HEK293T (cell line): ENCODE data around the gene PYGL.

Experiments
- L3MBTL2 ChIP-seq: fragments of 450-650 bp; conservative IDR thresholded peaks from 2 replicates; pipeline ENCODE4 v1.6.1; 2016; ENCODE audit warnings: mild to moderate bottlenecking
- SP1 ChIP-seq: fragments of 450-650 bp; IDR thresholded peaks from 2 replicates; pipeline ENCODE4 v1.6.1; 2017

GRCh38 chr14:50929506-50929905, 14.8 kb downstream of the PYGL start:
- TF ChIP-seq L3MBTL2 (no peak), SP1 (no peak)
